B cell (primary cell): Measurements from ENCODE around the gene IMP3.

Source experiments
- CTCF ChIP-seq: fragments of 200-600 bp; IDR thresholded peaks from one replicate; pipeline ENCODE4 v1.8.0; 2022; ENCODE audit warnings: antibody characterized with exemption, mild to moderate bottlenecking
- EZH2 ChIP-seq: IDR thresholded peaks from 2 replicates; pipeline ENCODE4 v1.6.1; 2012; ENCODE audit warnings: borderline replicate concordance, low read depth, mild to moderate bottlenecking, moderate library complexity, low read length; ENCODE audit not compliant: insufficient read depth, poor library complexity, severe bottlenecking

- no peak for TF ChIP-seq CTCF
- no peak for TF ChIP-seq EZH2
Observed at GRCh38 chr15:75606711-75607699, 33.0 kb downstream of the IMP3 start.
